GM23338 (cell line): ENCODE measurements around the gene RAD51.

Experiments used
- CREB1 ChIP-seq: fragments of 250-450 bp; sonication (Bioruptor Pico); IDR thresholded peaks from 2 replicates; pipeline ENCODE4 v1.5.0; 2020; ENCODE audit warnings: low read depth, mild to moderate bottlenecking, moderate library complexity
- EZH2 ChIP-seq: fragments of 200-600 bp; sonication (generic); IDR thresholded peaks from one replicate; pipeline ENCODE4 v1.8.0; 2017; ENCODE audit warnings: antibody characterized with exemption, mild to moderate bottlenecking, low read depth; ENCODE audit not compliant: unreplicated experiment
- EZH2phosphoT487 ChIP-seq: fragments of 200-600 bp; sonication (generic); IDR thresholded peaks from one replicate; pipeline ENCODE4 v1.8.1; 2018; ENCODE audit warnings: antibody characterized with exemption; ENCODE audit not compliant: unreplicated experiment
- JUNB ChIP-seq: IDR thresholded peaks from one replicate; pipeline ENCODE4 v1.6.1; 2016; ENCODE audit warnings: antibody characterized with exemption; ENCODE audit not compliant: unreplicated experiment
- NANOG ChIP-seq: IDR thresholded peaks from 2 replicates; pipeline ENCODE4 v1.6.1; 2016; ENCODE audit warnings: antibody characterized with exemption, borderline replicate concordance
- POLR2AphosphoS5 ChIP-seq: IDR thresholded peaks from 2 replicates; pipeline ENCODE4 v1.6.1; 2016; ENCODE audit warnings: antibody characterized with exemption, low read depth
- REST ChIP-seq: IDR thresholded peaks from one replicate; pipeline ENCODE4 v1.6.1; 2018; ENCODE audit warnings: antibody characterized with exemption; ENCODE audit not compliant: unreplicated experiment
- STAT1 ChIP-seq: IDR thresholded peaks from one replicate; pipeline ENCODE4 v1.6.1; 2016; ENCODE audit warnings: antibody characterized with exemption; ENCODE audit not compliant: unreplicated experiment
- ZNF114 ChIP-seq: fragments of 250-450 bp; sonication (Bioruptor Pico); IDR thresholded peaks from 2 replicates; pipeline ENCODE4 v1.5.0; 2020; ENCODE audit warnings: mild to moderate bottlenecking, moderate library complexity
- ZNF331 ChIP-seq: fragments of 250-450 bp; sonication (Bioruptor Pico); IDR thresholded peaks from 2 replicates; pipeline ENCODE4 v1.5.0; 2020; ENCODE audit warnings: low read depth, mild to moderate bottlenecking, moderate library complexity
- TF ChIP-seq, protein P1 (sequence below), 2 experiments: fragments of 200-600 bp in 1 of 2; sonication (generic) in 1 of 2; conservative IDR thresholded peaks; 2 replicates each; pipeline versions ENCODE4 v1.5.1 to v1.6.1; 2016 to 2017; ENCODE audit warnings: antibody characterized with exemption in 2 of 2, low read depth in 2 of 2, mild to moderate bottlenecking in 2 of 2, moderate library complexity in 1 of 2
- TF ChIP-seq, protein P2 (sequence below): IDR thresholded peaks from 2 replicates; pipeline ENCODE4 v1.6.1; 2016; ENCODE audit warnings: antibody characterized with exemption
- TF ChIP-seq, protein P3 (sequence below): fragments of 250-450 bp; sonication (Bioruptor Pico); IDR thresholded peaks from 2 replicates; pipeline ENCODE4 v1.5.0; 2020; ENCODE audit warnings: mild to moderate bottlenecking, moderate library complexity

DNA sequence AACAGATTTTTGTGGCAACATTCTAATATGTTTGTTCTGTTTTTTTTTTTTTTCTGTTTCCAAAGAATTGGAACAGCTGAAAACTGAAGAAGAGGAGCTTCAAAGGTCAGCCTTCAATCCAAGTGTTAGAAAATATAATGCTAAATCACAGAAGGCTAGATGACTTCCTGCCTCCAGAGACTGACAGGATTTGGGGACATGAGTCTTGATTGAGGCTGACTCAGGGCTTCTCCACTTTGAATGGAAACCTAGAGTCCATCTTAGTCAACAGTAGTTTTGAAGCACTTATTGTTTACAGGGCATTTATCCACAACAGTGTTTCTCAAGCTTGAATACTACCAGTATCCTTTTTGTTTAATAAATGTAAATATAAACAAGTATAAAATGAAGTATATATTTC lies 44.5 kb upstream of the RAD51 start:
- TF ChIP-seq, protein P1, sequence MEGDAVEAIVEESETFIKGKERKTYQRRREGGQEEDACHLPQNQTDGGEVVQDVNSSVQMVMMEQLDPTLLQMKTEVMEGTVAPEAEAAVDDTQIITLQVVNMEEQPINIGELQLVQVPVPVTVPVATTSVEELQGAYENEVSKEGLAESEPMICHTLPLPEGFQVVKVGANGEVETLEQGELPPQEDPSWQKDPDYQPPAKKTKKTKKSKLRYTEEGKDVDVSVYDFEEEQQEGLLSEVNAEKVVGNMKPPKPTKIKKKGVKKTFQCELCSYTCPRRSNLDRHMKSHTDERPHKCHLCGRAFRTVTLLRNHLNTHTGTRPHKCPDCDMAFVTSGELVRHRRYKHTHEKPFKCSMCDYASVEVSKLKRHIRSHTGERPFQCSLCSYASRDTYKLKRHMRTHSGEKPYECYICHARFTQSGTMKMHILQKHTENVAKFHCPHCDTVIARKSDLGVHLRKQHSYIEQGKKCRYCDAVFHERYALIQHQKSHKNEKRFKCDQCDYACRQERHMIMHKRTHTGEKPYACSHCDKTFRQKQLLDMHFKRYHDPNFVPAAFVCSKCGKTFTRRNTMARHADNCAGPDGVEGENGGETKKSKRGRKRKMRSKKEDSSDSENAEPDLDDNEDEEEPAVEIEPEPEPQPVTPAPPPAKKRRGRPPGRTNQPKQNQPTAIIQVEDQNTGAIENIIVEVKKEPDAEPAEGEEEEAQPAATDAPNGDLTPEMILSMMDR (conservative IDR thresholded peaks at IDR 0.05; ENCODE audit: low read depth in 2 of 2) = no peak
- TF ChIP-seq EZH2 (no peak), REST (no peak), POLR2AphosphoS5 (no peak), EZH2phosphoT487 (no peak), ZNF331 (CRISPR knock-in tag) (no peak), JUNB (no peak), CREB1 (CRISPR knock-in tag) (no peak), NANOG (no peak), ZNF114 (no peak), STAT1 (no peak)
- TF ChIP-seq, protein P2, sequence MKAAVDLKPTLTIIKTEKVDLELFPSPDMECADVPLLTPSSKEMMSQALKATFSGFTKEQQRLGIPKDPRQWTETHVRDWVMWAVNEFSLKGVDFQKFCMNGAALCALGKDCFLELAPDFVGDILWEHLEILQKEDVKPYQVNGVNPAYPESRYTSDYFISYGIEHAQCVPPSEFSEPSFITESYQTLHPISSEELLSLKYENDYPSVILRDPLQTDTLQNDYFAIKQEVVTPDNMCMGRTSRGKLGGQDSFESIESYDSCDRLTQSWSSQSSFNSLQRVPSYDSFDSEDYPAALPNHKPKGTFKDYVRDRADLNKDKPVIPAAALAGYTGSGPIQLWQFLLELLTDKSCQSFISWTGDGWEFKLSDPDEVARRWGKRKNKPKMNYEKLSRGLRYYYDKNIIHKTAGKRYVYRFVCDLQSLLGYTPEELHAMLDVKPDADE = no peak
- TF ChIP-seq, protein P3, sequence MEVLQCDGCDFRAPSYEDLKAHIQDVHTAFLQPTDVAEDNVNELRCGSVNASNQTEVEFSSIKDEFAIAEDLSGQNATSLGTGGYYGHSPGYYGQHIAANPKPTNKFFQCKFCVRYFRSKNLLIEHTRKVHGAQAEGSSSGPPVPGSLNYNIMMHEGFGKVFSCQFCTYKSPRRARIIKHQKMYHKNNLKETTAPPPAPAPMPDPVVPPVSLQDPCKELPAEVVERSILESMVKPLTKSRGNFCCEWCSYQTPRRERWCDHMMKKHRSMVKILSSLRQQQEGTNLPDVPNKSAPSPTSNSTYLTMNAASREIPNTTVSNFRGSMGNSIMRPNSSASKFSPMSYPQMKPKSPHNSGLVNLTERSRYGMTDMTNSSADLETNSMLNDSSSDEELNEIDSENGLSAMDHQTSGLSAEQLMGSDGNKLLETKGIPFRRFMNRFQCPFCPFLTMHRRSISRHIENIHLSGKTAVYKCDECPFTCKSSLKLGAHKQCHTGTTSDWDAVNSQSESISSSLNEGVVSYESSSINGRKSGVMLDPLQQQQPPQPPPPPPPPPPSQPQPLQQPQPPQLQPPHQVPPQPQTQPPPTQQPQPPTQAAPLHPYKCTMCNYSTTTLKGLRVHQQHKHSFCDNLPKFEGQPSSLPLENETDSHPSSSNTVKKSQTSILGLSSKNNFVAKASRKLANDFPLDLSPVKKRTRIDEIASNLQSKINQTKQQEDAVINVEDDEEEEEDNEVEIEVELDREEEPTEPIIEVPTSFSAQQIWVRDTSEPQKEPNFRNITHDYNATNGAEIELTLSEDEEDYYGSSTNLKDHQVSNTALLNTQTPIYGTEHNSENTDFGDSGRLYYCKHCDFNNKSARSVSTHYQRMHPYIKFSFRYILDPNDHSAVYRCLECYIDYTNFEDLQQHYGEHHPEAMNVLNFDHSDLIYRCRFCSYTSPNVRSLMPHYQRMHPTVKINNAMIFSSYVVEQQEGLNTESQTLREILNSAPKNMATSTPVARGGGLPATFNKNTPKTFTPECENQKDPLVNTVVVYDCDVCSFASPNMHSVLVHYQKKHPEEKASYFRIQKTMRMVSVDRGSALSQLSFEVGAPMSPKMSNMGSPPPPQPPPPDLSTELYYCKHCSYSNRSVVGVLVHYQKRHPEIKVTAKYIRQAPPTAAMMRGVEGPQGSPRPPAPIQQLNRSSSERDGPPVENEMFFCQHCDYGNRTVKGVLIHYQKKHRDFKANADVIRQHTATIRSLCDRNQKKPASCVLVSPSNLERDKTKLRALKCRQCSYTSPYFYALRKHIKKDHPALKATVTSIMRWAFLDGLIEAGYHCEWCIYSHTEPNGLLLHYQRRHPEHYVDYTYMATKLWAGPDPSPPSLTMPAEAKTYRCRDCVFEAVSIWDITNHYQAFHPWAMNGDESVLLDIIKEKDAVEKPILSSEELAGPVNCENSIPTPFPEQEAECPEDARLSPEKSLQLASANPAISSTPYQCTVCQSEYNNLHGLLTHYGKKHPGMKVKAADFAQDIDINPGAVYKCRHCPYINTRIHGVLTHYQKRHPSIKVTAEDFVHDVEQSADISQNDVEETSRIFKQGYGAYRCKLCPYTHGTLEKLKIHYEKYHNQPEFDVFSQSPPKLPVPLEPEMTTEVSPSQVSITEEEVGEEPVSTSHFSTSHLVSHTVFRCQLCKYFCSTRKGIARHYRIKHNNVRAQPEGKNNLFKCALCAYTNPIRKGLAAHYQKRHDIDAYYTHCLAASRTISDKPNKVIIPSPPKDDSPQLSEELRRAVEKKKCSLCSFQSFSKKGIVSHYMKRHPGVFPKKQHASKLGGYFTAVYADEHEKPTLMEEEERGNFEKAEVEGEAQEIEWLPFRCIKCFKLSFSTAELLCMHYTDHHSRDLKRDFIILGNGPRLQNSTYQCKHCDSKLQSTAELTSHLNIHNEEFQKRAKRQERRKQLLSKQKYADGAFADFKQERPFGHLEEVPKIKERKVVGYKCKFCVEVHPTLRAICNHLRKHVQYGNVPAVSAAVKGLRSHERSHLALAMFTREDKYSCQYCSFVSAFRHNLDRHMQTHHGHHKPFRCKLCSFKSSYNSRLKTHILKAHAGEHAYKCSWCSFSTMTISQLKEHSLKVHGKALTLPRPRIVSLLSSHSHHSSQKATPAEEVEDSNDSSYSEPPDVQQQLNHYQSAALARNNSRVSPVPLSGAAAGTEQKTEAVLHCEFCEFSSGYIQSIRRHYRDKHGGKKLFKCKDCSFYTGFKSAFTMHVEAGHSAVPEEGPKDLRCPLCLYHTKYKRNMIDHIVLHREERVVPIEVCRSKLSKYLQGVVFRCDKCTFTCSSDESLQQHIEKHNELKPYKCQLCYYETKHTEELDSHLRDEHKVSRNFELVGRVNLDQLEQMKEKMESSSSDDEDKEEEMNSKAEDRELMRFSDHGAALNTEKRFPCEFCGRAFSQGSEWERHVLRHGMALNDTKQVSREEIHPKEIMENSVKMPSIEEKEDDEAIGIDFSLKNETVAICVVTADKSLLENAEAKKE (CRISPR knock-in tag) = no peak
